Suprapubic skin (tissue), 4 donors: ENCODE measurements around the gene CADM2.

Experiments used
- CTCF ChIP-seq, 2 donors: fragments of 200-600 bp in 1 of 2; fragments of 450-650 bp in 1 of 2; sonication (generic) in 1 of 2; IDR thresholded peaks; one replicate each; pipeline ENCODE4 v1.5.1; 2016 to 2019; ENCODE audit warnings: antibody characterized with exemption in 2 of 2, mild to moderate bottlenecking in 1 of 2, moderate library complexity in 1 of 2
- EP300 ChIP-seq: sonication (generic); formaldehyde crosslinking; IDR thresholded peaks from one replicate; pipeline ENCODE4 v1.6.1; 2017; ENCODE audit warnings: antibody characterized with exemption
- POLR2A ChIP-seq, 2 donors: fragments of 450-650 bp; IDR thresholded peaks; one replicate each; pipeline ENCODE4 v1.6.1; 2017; ENCODE audit warnings: antibody characterized with exemption in 2 of 2, mild to moderate bottlenecking in 2 of 2, moderate library complexity in 2 of 2
- POLR2AphosphoS5 ChIP-seq, 3 donors: sonication (generic); formaldehyde crosslinking; IDR thresholded peaks; one replicate each; pipeline ENCODE4 v1.6.1; 2017; ENCODE audit warnings: antibody characterized with exemption in 3 of 3

DNA sequence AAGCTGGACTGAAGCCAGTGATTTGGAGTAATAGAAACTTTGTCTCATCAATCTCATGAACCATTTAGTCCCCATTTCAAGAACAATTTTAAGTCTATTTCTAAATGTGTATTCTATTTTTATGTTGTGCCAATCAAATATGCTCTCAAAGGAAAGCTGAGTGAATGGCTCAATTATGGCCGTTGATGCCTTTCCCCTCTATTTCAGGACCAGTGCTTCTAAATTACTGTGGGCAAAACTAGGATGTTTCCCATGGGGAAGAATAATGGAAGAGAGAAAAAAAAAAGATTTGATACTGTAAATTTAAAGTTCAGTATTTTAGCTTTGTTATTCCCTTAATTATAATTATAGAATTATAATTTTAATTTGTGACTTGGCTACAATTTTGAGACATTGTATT lies 110.1 kb downstream of the CADM2 start:
- TF ChIP-seq CTCF (IDR thresholded peaks at IDR 0.05), result no peak
- no peak for TF ChIP-seq POLR2A (IDR thresholded peaks at IDR 0.05)
- TF ChIP-seq EP300, result no peak
- no peak for TF ChIP-seq POLR2AphosphoS5 (IDR thresholded peaks at IDR 0.05)
